GM18519 (cell line): ENCODE data around the gene TIMM22.
"Not testable (repeated sequence)": the region's sequence is repeated elsewhere in the genome, so short reads cannot be mapped to it uniquely, and the experiment has no call there.

Experiments used
- ATAC-seq: cut with Tn5 transposase; IDR thresholded peaks from one replicate; pipeline ENCODE4 v1.9.1; 2021; ENCODE audit warnings: mild to moderate bottlenecking, moderate library complexity; ENCODE audit not compliant: unreplicated experiment, low FRiP score

Gene TIMM22

DNA sequence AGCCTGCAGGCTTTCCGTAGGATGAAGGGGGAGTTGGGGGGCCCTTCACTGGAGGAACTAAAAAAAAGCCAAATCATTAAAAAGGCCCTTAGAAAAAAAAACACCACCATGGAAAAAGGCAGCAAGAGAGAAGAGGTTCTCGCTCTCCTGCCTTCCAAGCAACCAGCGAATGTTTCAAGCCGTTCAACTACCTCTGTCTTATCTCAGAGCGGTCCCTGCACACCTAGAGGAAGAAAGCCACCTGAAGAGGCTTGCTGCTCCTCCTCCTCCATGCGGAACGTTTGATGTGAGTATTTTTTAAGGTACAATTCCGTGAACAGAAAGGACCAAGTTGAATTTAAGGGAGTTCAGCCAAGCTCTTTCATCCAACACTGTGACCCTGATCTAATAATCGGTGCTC lies 26.6 kb upstream of the TIMM22 start:
- ATAC-seq = no peak

DNA sequence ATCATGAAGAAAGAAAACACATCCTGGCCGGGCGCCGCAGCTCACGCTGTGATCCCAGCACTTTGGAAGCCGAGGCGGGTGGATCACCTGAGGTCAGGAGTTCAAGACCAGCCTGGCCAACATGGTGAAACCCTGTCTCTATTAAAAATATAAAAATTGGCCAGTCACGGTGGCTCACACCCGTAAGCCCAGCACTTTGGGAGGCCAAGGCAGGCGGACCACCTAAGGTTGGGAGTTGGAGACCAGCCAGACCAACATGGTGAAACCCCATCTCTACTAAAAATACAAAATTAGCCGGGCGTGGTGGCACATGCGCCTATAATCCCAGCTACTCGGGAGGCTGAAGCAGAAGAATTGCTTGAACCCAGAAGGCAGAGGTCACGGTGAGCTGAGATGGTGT lies 25.1 kb upstream of the TIMM22 start:
- ATAC-seq = not testable (repeated sequence)

DNA sequence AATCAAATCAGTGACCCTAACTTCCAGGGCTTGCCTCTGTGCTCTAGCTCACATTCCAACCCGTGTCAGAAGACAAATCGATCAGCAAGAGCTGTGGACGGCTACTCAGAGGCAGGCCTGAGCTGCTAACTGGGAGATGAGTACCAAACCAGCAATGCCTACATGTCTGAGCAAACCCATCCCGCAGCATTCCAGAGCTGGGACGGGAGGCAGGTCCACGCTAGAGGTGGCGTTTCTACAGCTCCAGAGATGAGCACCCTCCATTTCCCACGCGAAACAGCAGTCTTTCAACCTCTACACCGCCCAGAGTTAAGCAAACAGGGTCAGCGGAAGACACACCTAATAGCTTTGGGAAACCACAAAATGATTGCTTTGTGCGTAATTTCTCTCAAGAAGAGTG lies 23.9 kb upstream of the TIMM22 start:
- no peak for ATAC-seq

DNA sequence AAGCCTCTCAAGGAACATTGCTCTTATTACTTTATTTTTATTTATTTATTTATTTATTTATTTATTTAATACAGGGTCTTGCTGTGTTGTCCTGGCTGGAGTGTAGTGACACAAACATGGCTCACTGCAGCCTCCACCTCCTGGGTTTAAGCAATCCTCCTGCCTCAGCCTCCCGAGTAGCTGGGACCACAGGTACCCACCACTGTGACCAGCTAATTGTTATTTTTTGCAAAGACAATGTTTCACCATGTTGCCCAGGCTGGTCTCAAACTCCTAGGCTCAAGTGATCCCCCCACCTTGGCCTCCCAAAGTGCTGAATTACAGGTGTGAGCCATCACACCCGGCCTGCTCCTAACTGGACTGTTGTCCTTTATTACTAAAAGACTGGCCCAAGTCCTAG lies 22.2 kb upstream of the TIMM22 start:
- ATAC-seq = not testable (repeated sequence)

DNA sequence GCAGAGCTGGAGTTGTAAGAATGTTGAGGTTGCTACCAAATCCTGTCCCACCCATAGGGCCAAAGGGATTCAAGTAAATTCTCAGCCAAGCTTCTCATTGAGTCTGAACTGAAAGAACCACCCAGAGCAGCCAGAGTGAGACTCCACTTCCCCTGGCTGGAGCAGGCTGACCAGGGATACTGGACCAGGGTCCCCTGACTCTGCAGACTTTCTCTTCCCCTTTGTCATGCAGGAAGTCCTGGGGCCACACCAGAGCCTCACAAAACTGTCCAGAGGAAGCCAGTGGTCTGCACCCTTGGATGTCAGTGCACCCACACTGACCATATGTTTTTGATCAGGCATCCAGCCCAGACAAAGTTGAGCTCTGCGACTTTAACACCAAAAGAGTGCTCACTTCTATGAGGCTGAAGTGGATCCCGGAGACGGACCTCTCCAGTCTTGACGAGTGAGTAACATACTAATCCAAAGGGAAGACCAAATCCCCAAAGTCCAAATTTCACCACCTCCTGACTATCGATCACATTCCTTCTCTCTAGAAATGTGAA lies 21.5 kb upstream of the TIMM22 start:
- ATAC-seq = no peak

DNA sequence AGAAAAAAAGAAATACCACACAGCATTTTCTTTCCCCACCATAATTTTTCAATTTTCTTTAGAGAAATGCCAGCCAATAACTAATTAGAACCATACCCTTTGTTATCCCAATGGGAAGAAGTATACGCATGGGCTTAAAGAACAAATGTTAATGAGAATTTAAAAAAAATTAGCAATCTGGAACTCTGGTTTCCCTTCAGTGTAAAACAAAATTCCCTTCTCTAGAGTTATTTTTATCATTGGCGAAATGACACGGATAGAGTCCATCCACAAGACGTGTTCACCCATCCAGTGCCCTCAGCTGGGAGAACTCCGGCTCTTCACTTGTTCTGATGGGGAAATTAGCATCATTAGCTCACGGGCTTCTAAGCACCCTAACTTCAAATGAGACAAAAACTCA lies 20.6 kb upstream of the TIMM22 start:
- no peak for ATAC-seq

DNA sequence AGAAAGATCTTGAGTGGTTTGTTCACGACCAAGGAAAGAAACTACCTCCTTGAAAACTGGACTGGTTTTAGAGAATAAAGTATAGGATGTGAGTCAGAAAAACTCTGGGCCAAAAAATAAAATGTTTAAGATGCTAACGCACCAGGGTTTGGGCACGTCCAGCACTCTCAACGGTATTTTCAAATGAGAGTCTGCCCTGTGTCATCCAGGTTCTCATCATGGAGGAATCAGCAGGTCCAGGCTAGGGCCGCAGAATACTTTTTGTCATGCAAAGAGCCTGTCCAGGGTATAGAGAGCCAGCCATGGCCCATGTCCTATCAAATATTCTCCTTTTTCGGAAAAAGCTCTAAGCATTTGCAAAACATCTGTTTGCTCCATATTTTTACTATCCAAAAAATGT lies 19.8 kb upstream of the TIMM22 start:
- ATAC-seq = no peak

DNA sequence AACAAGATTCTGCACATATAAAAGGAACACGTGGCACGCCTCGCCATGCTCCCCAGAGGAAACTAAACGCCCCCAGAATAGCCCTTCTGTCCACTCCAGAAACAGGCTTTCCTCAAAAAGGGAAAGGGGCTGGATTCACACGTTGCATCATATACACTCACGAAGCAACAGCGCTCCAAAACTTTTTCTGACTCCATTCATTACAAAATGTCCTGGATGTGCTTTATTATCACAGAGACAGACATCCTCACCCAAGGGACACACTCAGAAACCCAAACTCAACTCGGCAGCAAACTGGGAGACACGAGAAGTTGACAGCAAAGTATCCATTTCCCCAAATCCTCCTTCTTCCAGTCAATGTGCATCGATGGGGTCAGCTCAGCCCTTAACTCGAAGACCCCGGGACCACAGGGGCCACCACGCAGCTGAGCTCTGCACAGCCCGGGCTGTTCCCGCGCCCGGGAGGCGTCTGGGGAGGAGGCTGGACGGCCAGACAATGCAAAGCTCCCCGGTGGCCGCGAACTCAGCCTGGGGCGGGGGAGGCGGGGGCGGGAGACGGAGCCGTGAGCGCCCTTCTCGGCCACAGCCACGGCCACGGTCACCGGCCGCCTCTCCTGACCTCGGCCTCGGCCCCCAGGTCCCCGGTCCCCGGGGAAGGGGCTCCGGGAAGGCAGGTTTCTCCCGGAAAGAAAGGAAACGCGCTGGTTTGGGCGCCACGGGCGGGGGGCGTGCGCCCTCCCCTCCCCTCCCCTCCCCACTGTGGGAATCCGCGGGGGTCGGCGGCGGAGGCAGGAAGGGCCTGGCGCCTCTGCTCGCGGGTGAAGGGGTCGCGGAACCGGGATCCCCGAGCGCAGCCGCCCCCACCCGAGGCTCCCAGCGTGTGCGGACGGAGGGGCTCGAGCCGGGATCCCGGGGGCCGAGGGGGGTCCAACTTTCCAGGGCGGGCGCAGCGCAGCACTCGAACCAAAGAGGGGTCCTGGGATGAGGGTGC lies 18.5 kb upstream of the TIMM22 start:
- no peak for ATAC-seq

DNA sequence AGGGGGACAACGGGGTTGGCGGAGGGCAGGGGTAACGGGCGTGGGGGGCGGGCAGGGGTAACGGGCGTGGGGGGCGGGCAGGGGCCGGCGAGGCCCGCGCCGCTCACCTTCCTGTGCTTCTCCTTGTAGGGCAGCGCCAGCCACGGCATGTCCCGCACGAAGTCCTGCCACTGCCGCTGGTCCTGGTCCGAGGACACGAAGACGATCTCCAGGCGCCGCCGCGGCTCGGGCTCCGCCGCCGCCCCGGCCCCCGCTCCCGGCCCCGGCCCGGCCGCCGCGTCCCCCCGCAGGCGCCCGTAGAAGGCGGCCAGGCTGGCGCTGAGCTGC lies 17.8 kb upstream of the TIMM22 start:
- no peak for ATAC-seq

DNA sequence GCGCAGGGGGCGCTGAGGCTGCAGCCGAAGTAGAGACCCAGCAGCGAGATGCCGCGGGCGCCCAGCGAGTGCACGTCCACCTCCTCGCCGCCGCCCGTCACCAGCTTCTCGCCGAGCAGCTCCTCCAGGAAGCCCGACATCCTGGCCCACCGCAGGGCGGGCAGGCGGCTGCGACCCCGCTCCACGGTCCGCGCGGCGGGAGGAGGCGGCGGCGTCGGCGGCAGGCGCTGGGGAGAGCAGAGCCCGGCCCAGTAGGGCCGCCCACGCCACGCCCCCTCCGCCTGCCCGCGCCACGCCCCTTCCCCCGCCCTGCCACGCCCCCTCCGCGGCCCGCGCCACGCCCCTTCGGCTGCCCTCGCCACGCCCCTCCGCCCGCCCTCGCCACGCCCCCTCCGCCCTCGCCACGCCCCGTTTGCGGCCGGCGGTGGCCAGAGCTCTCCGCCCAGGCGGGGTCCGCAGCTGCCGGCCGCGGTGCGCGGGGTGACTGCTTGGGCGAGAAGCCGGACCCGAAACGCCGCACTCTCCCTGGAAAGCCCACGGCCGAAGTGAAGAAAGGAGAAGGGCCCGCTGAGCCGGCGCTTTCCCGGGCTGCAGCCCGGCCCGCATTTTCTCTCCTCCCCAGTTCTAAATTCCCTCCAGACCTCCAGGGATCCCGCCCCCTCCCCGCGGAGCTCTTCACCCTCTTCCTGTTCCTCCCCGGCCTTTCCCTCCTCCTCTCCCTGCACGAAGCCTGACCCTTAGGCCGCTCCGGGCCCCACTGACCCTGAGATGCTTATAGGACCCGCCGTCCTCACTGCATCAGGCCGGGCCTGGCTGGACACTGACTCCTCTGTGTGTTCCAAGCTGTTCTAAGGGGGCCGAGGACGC lies 17.2 kb upstream of the TIMM22 start, which contains the start of gene NXN:
NXN (minus strand) TSS at position 238 of the 867 bp plus-strand sequence.
- no peak for ATAC-seq

DNA sequence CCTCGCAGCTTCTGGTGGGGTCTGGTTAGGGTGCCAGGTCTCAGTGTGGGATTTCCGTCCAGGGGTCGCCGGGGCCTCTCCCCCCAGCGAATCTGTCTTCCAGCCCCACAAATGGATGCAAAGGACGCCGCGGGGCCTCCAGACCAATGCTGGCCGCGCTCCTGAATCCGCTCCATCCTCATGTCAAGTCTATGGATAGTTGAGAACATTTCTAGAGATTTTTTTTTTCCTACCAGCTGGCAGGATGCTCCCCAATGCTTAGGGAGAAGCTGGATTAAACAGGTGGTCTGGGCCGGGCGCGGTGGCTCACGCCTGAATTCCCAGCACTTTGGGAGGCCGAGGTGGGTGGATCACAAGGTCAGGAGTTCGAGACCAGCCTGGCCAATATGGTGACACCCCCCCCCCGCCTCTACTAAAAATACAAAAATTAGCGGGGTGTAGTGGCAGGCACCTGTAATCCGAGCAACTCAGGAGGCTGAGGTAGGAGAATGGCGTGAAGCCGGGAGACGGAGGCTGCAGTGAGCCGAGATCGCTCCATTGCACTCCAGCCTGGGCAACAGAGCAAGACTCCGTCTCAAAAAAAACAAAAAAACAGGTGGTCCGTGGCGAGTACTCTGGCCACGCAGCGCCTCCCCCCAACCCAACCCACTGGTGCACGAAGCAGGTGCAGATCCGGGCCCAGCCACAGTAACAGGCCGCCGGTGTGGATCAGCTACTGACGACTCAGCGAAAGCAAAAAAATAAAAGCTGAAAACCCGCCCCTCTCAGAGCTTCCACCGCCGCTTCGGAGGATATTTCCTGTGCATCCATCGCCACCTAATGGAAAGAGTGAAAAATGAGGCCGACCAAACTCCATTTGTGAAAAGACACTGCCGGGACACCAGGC lies 16.3 kb upstream of the TIMM22 start:
- ATAC-seq = no peak

DNA sequence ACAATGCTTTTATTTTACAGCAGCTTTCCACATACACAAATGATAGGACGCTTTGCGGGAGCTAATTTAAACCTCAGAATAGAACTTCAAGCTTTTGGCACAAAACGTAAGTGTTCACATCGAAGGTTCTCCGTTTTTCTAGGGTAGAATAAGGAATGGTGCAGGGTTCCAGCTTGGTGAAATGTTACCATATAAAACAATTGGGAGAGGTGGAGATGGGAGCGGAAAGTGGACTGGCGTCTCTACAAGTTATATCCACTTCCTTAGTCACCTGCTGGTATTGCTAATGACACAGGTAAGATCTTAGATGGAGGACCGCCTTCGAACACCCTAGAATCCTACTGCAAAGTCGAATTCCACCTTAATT lies 15.7 kb upstream of the TIMM22 start:
- no peak for ATAC-seq

DNA sequence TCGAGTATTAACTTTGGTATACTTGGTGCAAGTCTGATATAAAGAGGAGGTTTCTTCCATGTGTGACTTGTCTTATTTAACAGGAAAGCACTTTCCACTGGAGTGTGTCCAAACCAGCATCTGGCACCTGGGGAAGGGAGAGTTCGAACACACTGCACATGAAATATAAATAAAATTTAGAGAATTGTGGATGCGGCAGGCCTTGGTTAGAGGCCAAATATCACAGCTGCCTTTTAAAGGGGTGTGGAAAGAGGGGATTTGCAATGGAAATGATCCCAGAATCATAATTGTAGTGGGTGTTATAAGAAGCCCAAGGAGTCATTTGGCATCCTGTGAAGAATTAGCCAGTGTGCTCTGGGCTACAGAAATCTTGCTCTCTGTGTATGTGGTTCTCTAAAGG lies 13.0 kb upstream of the TIMM22 start:
- ATAC-seq = no peak

DNA sequence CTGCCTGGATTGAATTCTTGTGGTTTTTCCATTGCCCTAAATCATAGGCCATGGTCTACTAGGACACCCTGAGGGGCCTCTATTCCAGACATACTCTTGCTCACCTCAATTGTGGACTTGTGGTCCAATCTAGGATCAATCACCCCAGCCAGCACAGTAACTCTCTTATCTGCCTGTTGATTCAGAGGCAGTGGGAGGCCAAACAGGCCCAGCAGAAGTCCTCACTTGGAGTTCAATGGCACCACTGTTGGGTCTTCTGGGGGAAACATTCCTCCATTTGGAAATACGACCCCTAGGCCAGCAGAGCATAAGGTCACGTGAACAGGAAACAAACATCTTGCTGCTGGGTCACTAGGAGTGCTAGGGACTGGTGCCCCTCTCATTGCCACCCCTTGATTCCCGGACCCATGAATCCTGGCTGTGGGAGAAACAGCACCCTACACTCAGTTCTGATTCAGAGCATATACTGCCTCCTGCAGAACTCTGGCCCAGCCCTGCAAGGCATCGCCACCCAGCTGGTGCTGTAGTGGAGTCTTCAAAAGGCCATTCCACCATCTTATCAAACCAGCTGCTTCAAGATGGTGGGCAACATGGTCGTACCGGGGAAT lies 10.5 kb upstream of the TIMM22 start:
- ATAC-seq = no peak

DNA sequence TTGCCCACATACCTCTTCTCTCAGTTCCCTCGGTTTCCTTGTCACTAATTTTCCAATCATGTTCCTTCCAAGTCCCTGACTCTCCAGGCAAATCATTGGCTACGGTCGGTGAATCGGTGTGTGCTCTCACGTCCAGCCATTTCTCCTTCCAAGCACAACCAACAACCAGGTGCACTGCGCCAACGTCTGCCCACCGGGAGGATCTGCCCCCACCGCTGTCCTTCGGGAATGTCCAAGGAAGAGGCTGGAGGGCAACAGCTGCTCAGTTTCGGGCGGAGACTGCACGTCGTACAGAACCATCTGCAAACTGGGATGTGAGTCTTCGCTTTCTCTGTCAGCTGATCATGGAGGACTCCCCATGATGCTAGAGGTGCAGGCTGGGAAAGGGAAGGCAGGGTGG lies 9.0 kb upstream of the TIMM22 start:
- ATAC-seq = no peak

DNA sequence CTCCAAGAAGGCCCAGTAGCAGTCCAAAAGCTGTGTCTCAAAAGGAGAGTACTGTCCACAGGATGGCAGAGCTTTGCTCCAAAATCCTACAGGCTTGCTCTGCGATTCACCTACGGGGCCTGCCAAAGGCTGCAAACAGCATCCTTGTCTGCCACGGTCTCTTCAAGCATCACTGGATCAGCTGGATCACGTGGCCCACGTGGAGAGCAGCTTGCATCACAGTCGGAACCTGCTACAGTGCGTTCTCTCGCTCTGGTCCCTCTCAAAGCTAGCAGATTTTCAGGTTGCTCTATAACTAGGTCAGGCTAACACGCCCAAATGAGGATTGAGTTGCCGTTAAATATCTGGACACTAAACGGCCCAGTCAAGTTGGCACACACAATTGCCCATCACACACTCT lies 8.4 kb upstream of the TIMM22 start:
- no peak for ATAC-seq

DNA sequence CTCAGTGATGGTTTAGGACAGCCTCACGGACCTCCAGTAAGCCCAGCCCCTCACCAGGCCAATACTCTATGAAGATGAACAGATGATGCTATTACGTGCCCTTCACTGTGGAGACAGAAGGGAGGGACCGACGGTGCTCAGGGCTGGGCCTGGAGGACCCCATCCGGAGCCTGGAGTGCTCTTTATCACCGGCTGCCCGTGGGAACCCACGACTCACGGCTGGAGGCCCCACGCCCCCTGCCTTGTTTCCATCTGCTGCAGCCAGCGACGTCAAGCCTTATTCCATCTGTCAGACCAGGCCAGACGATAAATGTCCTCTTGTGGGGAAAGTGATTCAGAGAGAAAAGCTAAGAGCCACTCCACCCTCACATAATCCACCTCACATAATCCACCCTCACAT lies 4.0 kb upstream of the TIMM22 start:
- no peak for ATAC-seq

DNA sequence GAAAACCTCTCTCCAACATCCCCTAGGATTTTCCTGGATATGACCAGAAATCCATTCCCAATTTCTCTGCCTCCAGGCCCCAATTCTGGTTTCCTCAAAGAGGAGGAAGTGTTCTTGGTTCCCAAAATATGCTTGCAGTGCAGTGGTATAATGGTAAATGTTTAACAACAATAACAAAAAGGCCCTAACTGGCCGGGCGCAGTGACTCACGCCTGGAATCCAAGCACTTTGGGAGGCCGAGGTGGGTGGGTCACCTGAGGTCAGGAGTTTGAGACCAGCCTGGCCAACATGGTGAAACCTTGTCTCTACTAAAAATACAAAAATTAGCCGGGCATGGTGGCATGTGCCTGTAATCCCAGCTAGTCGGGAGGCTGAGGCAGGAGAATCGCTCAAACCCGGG lies 1.6 kb upstream of the TIMM22 start:
- not testable (repeated sequence) for ATAC-seq

DNA sequence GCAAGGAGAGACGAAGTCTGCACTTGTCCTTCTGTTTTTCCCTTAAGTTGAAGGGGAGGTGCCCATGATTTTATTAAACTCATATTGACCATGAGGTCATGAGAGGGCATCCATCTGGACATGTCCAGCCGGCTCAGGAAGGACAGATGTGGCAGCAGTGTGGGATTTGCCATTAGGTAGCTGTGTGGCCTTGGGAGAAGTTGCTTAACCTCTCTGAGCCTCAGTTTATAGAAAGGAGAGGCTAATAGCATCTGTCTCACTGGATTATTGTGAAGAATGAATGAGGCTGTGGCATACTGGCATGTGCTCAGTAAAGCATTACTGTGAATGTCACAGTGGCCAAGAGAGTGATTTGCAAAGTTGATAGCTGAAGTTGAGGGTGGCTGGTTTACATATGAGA lies 1.2 kb downstream of the TIMM22 start:
- ATAC-seq = no peak
